Activated CD4-positive, alpha-beta T cell treated with anti-CD3 and anti-CD28 coated beads, Interleukin-2, amount 50 U/mL, for 24 hours (primary cell): ENCODE measurements around the gene MTFR2.

Experiments used
- DNase-seq, 2 donors: peaks; one replicate each; pipeline ENCODE4 v3.0.0-alpha.2; 2020; ENCODE audit warnings: low read depth in 1 of 2, low spot score in 1 of 2

MTFR2 gene

DNA sequence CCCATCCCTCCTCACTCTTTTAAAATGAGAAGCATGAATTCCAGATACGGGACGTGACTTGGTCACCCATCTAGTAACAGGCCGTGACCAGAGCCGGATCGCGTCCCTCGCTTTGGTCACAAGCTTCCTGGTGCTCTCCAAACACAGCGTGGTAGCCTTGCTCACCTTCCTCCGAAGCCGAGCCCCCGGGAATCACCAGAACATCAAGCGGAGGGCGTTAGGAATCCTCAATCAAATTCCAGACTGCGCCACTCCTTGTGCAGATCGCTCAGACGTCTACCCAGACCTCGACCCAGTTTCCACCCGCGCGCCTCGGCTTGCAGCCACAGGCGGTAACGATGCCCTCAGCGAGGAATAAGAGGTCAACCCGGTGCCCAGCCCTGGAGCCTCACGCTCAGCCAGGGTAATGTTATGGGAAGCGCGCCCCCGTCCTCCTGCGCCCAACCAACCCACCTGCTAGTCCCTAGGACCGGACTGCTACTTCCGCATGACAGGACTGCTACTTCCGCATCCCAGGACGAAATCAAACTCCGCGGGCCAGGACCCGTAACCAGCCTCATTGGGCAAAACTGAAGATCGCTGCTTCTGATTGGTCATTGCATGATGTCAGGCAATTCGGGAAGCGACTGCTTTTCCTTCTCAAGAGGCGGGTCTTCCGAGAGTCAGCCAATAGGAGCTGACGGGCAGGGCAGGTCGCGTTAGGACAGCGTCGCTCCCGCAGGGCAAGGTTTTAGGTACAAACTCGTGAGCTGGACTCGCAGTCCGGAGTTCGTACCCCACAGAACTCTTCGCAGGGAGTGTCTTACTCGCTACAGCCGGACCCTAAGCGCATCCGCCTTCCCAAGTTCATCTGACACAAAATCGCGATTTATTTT lies at the start of gene MTFR2:
Gene MTFR2 (minus strand): TSS at position 501 of the 875 bp plus-strand sequence. CDS start 1,212 bp downstream, outside the sequence.
- DNase-seq: peak; percentile 72 to 93

DNA sequence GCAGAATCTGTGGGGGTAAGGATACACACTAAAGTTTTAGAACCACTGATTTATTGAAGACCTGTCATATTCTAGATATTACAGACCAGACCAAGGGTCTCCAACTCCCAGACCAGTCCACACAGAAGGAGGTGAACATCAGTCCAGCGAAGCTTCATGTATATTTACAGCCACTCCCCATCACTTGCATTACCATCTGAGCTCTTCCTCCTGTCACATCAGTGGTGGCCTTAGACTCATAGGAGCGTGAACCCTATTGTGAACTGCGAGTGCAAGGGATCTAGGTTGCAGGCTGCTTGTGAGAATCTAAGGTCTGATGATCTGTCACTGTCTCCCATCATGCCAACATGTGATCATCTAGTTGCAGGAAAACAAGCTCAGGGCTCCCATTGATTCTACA lies 44.5 kb upstream of the MTFR2 start:
- no peak for DNase-seq

DNA sequence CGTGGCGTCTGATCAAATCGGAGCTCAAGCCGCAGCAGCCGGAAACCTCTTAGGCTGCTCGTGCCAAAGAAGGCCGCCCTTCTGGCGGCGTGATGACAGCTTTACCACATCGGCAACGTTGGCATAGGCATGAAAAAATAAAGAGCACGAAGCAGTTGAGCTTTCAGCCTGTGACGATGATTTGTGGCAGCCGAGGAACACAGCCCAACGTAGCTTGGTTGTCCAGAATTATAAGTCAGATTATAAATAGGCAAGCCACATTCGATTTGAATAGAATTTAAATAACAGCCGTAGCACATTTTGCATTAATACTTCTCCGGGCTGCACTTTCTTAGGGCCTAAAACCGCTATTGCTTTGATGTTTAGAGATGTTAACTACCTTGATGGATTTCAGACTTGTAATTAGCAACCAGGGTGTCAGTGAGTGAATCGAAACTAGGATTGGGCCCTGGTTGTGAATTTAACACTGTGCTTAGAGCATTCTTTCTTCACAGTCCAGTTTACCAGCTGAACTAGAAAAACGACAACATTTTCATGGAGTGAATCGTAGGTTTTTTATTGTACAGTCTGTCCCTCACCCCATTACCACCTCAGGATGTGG lies 40.4 kb upstream of the MTFR2 start:
- peak; percentile 30 to 48 for DNase-seq

GRCh38 chr6:136289579-136290409 lies 39.7 kb upstream of the MTFR2 start, which contains the start of gene BCLAF1:
BCLAF1 (minus strand) TSS chr6:136289846; CDS start chr6:136279866, 9,980 bp downstream.
- DNase-seq: peak; percentile 98 to 99

GRCh38 chr6:136289327-136289578 lies 39.1 kb upstream of the MTFR2 start:
- peak; percentile 85 to 89 for DNase-seq

DNA sequence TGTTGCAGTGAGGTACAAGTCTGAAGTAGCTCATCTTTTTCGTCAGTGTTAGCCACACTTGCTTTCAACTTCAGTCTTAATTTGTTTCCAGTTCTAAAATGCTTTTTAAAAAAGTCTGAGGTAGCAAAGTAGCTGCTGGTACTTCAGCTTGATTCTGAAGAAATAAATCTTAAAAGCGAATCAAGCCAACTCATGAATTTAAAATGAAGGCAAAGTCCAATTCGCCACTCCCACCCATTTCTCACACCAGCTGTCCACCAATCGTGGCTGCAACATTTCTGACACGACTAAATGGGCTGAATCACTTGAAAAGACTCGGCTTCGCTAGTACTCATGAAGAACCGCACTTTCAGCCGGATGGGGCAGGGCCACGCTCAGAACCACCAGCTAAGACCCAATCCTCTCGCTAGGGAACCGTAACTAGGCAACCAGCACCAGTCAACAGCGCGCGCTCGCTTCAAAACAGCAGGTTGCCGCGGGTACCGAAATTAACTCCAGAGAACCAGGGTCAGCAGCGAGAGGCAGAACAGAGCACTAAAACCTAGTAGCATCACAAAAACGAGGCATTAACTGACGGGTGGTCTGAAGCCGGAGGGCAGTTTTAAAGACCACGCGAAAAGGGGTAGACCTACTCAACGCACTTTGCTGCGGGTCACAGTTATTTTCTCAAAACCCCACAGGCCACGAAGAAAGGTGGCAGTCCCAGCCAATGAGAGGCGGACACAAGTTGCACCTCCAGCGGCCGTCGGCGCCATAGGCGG lies 38.6 kb upstream of the MTFR2 start:
- peak; percentile 54 to 81 for DNase-seq

DNA sequence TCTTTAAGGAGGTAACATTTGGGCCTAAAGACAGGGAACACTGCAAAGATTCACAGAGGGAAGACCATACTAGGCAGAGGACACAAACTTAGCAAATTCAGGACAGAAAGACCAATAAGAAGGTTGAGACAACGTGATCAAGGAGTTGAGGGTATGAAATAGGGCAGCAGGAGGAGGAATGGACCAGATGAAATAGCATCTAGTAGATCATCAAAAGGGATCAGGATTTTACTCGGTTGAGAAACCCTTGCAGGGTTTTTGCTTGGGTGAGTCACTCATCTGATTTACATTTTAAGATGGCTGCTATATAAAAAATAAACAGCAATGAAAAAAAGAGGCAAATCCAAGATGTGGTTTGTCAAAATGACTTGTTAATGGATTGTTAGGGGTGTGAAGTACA lies 34.8 kb upstream of the MTFR2 start:
- no peak for DNase-seq

GRCh38 chr6:136282906-136283305 lies 32.8 kb upstream of the MTFR2 start:
- no peak for DNase-seq

DNA sequence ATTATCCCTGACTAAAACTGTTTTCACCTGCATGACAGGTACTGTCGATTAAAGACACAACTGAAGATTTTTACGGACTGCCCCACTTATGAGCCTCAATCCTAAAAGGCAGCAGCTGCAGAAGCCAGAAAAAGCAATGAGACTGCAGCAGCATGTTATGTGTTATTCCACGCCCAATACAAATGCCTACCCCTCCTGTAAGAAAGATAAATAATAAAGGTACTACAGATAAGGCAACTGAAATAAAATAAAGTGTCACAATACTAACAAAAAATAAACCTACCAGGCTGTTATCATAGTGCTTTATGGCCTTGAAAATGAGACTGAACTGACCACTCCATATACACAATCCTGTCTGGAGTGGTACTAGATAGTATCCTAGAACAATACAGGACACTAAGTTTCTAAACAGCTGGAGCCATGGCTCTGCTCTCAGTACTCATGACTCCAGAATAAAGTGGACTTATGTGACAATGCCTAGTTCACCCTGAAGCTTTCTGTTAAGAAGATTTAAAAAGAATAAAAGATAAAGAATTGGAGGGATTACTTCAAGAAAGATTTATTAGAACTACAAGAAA lies 30.0 kb upstream of the MTFR2 start:
- DNase-seq: no peak

DNA sequence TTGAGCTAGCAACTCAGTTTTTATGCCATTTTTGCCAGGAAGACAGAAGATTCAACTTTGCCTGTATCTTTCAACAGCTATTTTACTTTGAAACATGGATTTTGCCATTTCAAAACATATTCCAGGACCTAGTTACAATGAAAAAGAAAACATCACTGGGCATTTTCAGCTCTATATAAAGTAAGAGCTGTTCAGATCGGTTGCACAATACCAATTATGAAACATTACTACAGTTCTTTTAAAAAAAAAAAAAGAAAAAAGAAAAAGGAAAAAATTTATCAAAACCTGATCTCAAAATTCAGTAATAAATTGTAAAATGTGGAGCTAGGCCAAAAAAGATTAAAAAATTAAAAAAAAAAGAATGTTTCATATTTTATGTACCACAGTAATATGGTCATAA lies 24.0 kb upstream of the MTFR2 start:
- DNase-seq: no peak

GRCh38 chr6:136265101-136265500 lies 15.0 kb upstream of the MTFR2 start:
- DNase-seq: no peak

- no peak for DNase-seq
These were observed 12.8 kb upstream of the MTFR2 start for GRCh38 chr6:136262940-136263339.

GRCh38 chr6:136254851-136255466 lies 4.8 kb upstream of the MTFR2 start:
- DNase-seq: no peak

DNA sequence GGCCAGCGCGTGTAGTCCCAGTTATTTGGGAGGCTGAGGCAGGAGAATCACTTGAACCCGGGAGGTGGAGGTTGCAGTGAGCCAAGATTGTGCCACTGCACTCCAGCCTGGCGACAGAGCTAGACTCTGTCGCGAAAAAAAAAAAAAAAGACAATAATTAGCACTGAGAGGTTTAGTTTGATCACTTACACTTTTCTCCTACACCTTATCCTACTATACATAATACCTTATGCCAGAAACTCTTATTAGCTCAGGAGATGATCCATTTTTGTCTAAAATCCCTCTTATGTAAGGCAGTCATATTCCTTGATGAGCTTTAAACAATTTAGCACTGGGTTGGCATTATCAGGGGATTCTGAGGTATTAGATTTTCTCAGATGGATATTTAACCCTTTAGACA lies 3.6 kb upstream of the MTFR2 start:
- DNase-seq: no peak

DNA sequence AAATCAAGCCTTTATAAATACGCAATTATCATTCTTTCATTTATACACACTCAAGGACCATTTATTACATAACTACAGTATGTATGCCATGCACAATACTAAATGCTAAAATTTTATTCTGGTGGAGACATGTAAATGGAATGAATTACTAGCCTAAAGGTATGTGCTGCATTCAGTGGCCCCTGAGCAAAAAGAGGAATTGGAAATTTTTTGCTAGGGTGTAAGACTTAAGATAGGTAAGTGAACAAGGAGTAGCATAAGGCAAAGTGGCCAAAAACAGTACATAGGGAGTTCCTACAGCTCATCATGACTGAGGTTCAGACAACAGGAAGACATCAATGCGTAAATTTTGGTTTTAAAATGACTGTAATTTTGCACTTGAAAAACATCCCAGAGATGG lies 2.3 kb upstream of the MTFR2 start:
- no peak for DNase-seq

- DNase-seq: no peak
These were observed 1.3 kb upstream of the MTFR2 start for GRCh38 chr6:136251394-136251793.

DNA sequence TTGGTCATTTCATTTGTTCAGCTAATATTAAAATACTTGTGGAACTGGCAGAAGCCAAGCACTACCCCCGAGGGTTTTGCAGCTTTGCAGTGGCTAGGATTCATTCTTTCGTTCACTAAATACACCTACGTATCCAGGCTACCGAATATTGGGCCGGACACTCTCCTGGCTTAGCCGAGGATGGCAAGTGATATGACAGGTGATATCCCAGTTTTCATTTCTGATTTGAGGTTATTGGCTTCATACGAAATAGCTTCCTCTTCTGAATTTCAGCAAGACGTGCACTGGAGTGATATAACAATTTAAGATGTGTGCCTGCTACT lies 536 bp upstream of the MTFR2 start:
- no peak for DNase-seq

- DNase-seq: no peak
These were observed 775 bp downstream of the MTFR2 start for GRCh38 chr6:136249336-136249735.

- DNase-seq: no peak
These were observed 6.0 kb downstream of the MTFR2 start for GRCh38 chr6:136244061-136244616.
